SK-N-SH (cell line): ENCODE measurements around the gene TTC39B. TPM values are rescaled to one million over a fixed set of nuclear protein-coding genes. Genes with fewer than 3 reads are reported as not detected.
A peak's percentile ranks its signal among the peaks of the same experiment; 100 is the strongest.

Source experiments
- CTCF ChIA-PET: fragments of 300-600, 350-600 bp; formaldehyde crosslinking; extraction: SDS; loops from one replicate; lab custom pipeline; 2021; lab: Yijun Ruan, JAX
- POLR2A ChIA-PET: fragments of 350-600 bp; sonication (Branson Sonifier 250); formaldehyde crosslinking; extraction: SDS; loops from one replicate; lab custom pipeline; 2020; ENCODE audit warnings: antibody characterized with exemption, inconsistent platforms; lab: Yijun Ruan, JAX
- DNase-seq: peaks from one replicate; pipeline ENCODE4 v3.0.0; 2012
- H2AFZ ChIP-seq: fragments of 200-600 bp; sonication (generic); 2 replicates; pipeline ENCODE4 v1.8.1; 2016; ENCODE audit warnings: antibody characterized with exemption, mild to moderate bottlenecking, low read depth
- H3F3A ChIP-seq: fragments of 200-600 bp; sonication (generic); replicated peaks from 2 replicates; pipeline ENCODE3; 2016; ENCODE audit warnings: antibody characterized with exemption, mild to moderate bottlenecking; ENCODE audit not compliant: insufficient read depth
- H3K27ac ChIP-seq, 2 experiments: fragments of 200-500 bp in 1 of 2; fragments of 200-600 bp in 1 of 2; sonication (Bioruptor generic) in 1 of 2; sonication (generic), shearing (Covaris generic) in 1 of 2; 2 replicates each; pipeline versions ENCODE4 v1.5.1 to v1.6.1; 2014 to 2016; ENCODE audit warnings: low read depth in 2 of 2, inconsistent platforms in 1 of 2, low read length in 1 of 2, mild to moderate bottlenecking in 1 of 2, mixed read lengths in 1 of 2
- H3K27me3 ChIP-seq: fragments of 200-600 bp; sonication (generic), shearing (Covaris generic); 2 replicates; pipeline ENCODE4 v1.6.1; 2016; ENCODE audit warnings: mixed run types; ENCODE audit not compliant: insufficient read depth
- H3K36me3 ChIP-seq, 2 experiments: fragments of 200-500 bp in 1 of 2; fragments of 200-600 bp in 1 of 2; sonication (Bioruptor generic) in 1 of 2; sonication (generic) in 1 of 2; replicated peaks in 1 of 2; 2 replicates each; pipeline versions ENCODE3 to v1.5.1; 2014 to 2016; ENCODE audit warnings: low read length in 1 of 2, mild to moderate bottlenecking in 1 of 2; ENCODE audit not compliant: insufficient read depth in 2 of 2, control insufficient read depth in 1 of 2
- H3K4me1 ChIP-seq, 2 experiments: fragments of 200-500 bp in 1 of 2; fragments of 200-600 bp in 1 of 2; sonication (Bioruptor generic) in 1 of 2; sonication (generic), shearing (Covaris generic) in 1 of 2; 2 replicates each; pipeline versions ENCODE4 v1.5.1 to v1.6.1; 2014 to 2016; ENCODE audit warnings: low read depth in 1 of 2, low read length in 1 of 2, mixed run types in 1 of 2; ENCODE audit not compliant: insufficient read depth in 2 of 2, control insufficient read depth in 1 of 2
- H3K4me2 ChIP-seq: fragments of 200-600 bp; sonication (generic), shearing (Covaris generic); 2 replicates; pipeline ENCODE4 v1.6.1; 2017; ENCODE audit warnings: mixed run types
- H3K4me3 ChIP-seq, 2 experiments: fragments of 200-500 bp in 1 of 2; fragments of 200-600 bp in 1 of 2; sonication (Bioruptor generic) in 1 of 2; sonication (generic), shearing (Covaris generic) in 1 of 2; 2 replicates each; pipeline versions ENCODE4 v1.5.1 to v1.8.1; 2014 to 2016; ENCODE audit warnings: low read depth in 2 of 2, inconsistent platforms in 1 of 2, low read length in 1 of 2, mild to moderate bottlenecking in 1 of 2, mixed read lengths in 1 of 2, moderate library complexity in 1 of 2
- H3K79me2 ChIP-seq: fragments of 200-600 bp; sonication (generic); 2 replicates; pipeline ENCODE4 v1.8.1; 2017; ENCODE audit warnings: mild to moderate bottlenecking; ENCODE audit not compliant: insufficient read depth
- H3K9ac ChIP-seq: fragments of 200-600 bp; sonication (generic); 2 replicates; pipeline ENCODE4 v1.6.1; 2017; ENCODE audit warnings: mixed run types
- H3K9me2 ChIP-seq: fragments of 200-600 bp; sonication (generic); 2 replicates; pipeline ENCODE4 v1.6.1; 2017; ENCODE audit warnings: mixed run types
- H3K9me3 ChIP-seq: fragments of 200-600 bp; sonication (generic); 2 replicates; pipeline ENCODE4 v1.6.1; 2017; ENCODE audit warnings: mixed run types, mild to moderate bottlenecking, moderate library complexity
- H4K20me1 ChIP-seq: fragments of 200-600 bp; sonication (generic); 2 replicates; pipeline ENCODE4 v1.6.1; 2017; ENCODE audit warnings: mild to moderate bottlenecking, mixed run types; ENCODE audit not compliant: insufficient read depth
- EP300 ChIP-seq, 2 experiments: IDR thresholded peaks; 2 replicates each; pipeline versions ENCODE4 v1.4.0 to v1.6.1; 2012; ENCODE audit warnings: borderline replicate concordance in 1 of 2, low read depth in 1 of 2, low read length in 1 of 2
- GABPA ChIP-seq: IDR thresholded peaks from 2 replicates; pipeline ENCODE4 v1.4.0; 2012; ENCODE audit warnings: low read depth, mild to moderate bottlenecking
- GATA2 ChIP-seq: sonication (generic); formaldehyde crosslinking; IDR thresholded peaks from 2 replicates; pipeline ENCODE4 v1.5.0; 2020; ENCODE audit warnings: mild to moderate bottlenecking, missing genetic modification reagents
- NFIC ChIP-seq: IDR thresholded peaks from 2 replicates; pipeline ENCODE4 v1.4.0; 2012; ENCODE audit warnings: borderline replicate concordance
- NRF1 ChIP-seq: IDR thresholded peaks from 2 replicates; pipeline ENCODE4 v1.6.1; 2012; ENCODE audit warnings: low read depth, mild to moderate bottlenecking, low read length
- RCOR1 ChIP-seq: fragments of 150-350 bp; IDR thresholded peaks from 2 replicates; pipeline ENCODE4 v1.6.1; 2017; ENCODE audit warnings: antibody characterized with exemption, low read length
- RFX5 ChIP-seq: IDR thresholded peaks from 2 replicates; pipeline ENCODE4 v1.6.1; 2012; ENCODE audit warnings: mild to moderate bottlenecking, improper control_type of control experiment, low read length
- RXRA ChIP-seq: IDR thresholded peaks from 2 replicates; pipeline ENCODE4 v1.4.0; 2012; ENCODE audit warnings: low read depth, mild to moderate bottlenecking, borderline replicate concordance
- TEAD4 ChIP-seq: IDR thresholded peaks from 2 replicates; pipeline ENCODE4 v1.4.0; 2012; ENCODE audit warnings: mild to moderate bottlenecking, borderline replicate concordance; ENCODE audit not compliant: insufficient read depth
- WGBS: methylation state at CpG from one replicate; pipeline ENCODE4 v1.1.6; 2017; ENCODE audit warnings: low lambda C conversion rate; 5-methylcytosine and 5-hydroxymethylcytosine counted together
- polyA plus RNA-seq, 3 experiments: library from polyadenylated mRNA; depleted of rRNA; stranded (reverse); fragments of >200 nt; gene quantifications; 2 replicates each; pipeline ENCODE4 v1.2.3, GENCODE V29; 2012
- TF ChIP-seq, protein P1 (sequence below): fragments of 150-350 bp; IDR thresholded peaks from 2 replicates; pipeline ENCODE4 v1.6.1; 2017; ENCODE audit warnings: antibody characterized with exemption, low read length, low read depth, borderline replicate concordance

Gene TTC39B
- polyA plus RNA-seq, 1 of the 3 experiments (the other 2 are of a cell fraction) = 0.54 TPM

DNA sequence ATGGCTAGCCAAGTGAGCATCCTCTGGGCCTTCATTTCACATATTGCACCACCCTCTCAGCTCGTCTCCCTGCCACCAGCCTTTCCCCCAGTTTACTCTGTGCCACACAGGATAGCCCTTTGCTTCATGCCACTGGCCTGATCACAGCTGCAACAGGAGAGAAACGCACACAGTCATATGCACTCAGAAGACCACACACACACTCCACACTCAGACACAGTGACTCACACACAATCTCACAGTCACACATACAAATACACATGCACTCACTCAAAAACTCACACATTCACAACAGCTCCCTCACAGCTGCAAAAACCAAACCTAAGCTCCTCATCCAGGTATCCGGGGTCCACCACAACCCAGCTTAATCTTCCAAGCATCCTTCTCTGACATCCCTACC lies 38.7 kb downstream of the TTC39B start:
- no peak overlapping the region for H3K27ac ChIP-seq
- no peak overlapping the region for H3K4me3 ChIP-seq
- no peak overlapping the region for H3K4me2 ChIP-seq
- H3K27me3 ChIP-seq = no peaks in the 10 kb centered on the region
- no peaks in the 10 kb centered on the region for H4K20me1 ChIP-seq
- TF ChIP-seq GABPA = no peak
- DNase-seq = no peak
- no peaks in the 10 kb centered on the region for H3K9me2 ChIP-seq
- H3K79me2 ChIP-seq = no peaks in the 10 kb centered on the region
- peaks cover 0 to 6% of the 10 kb centered on the region in 2 experiments; a peak in 1 of 4 replicates for H3K4me1 ChIP-seq
- H3K9me3 ChIP-seq = no peaks in the 10 kb centered on the region
- H3F3A ChIP-seq = no peaks in the 10 kb centered on the region
- WGBS = 79% methylated on average over 3 of the region's 3 CpGs
- H3K9ac ChIP-seq = no peak overlapping the region
- no peaks in the 10 kb centered on the region for H3K36me3 ChIP-seq
- H2AFZ ChIP-seq = no peak overlapping the region
- ChIA-PET CTCF (interaction anchor here (2.0 to 2.1 kb wide), 2 partner anchors 9 to 339 kb away, joined by 6 to 9 read pairs; no protein-coding TSS in a partner anchor), POLR2A (no interaction called here)

DNA sequence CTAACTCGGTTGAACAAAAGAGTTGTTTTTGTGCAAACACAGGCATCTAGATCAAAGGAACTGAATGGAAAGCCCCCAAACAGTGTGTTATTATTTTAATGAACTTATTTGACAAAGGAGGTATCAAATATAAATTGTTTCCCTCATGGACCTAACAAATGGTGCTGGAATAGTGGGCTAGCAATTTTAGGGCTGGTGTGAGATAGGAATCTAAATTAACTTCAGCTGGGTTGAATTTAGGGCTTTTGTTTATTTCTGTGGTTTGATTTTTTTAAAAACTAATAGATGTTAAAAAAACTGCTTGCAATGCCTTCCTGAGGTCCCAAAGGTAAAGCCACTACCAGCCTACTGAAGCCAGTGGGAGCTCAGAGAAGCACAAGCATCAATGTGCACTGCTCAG lies 42.1 kb downstream of the TTC39B start:
- no peaks in the 10 kb centered on the region for H4K20me1 ChIP-seq
- DNase-seq = peak; percentile 37
- H2AFZ ChIP-seq = no peak overlapping the region
- H3K9me2 ChIP-seq = no peaks in the 10 kb centered on the region
- ChIA-PET CTCF (interaction anchor here (1.4 kb wide), 1 partner anchor 13 kb away, joined by 4 read pairs; no protein-coding TSS in a partner anchor), POLR2A (no interaction called here)
- H3K79me2 ChIP-seq = no peaks in the 10 kb centered on the region
- H3K4me3 ChIP-seq = no peak overlapping the region
- peak overlapping the region in 1 of 2 experiments; percentile 35; a peak in 1 of 4 replicates for H3K27ac ChIP-seq
- H3K4me2 ChIP-seq = no peak overlapping the region
- peak; percentile 54 for TF ChIP-seq GATA2
- TF ChIP-seq RCOR1 = no peak
- no peak overlapping the region for H3K9ac ChIP-seq
- H3K36me3 ChIP-seq = no peaks in the 10 kb centered on the region
- H3K4me1 ChIP-seq = peaks cover 0 to 6% of the 10 kb centered on the region in 2 experiments; a peak in 2 of 4 replicates
- WGBS = 94% methylated on average over 1 of the region's 1 CpG
- H3K9me3 ChIP-seq = no peaks in the 10 kb centered on the region
- H3K27me3 ChIP-seq = no peaks in the 10 kb centered on the region
- no peaks in the 10 kb centered on the region for H3F3A ChIP-seq

DNA sequence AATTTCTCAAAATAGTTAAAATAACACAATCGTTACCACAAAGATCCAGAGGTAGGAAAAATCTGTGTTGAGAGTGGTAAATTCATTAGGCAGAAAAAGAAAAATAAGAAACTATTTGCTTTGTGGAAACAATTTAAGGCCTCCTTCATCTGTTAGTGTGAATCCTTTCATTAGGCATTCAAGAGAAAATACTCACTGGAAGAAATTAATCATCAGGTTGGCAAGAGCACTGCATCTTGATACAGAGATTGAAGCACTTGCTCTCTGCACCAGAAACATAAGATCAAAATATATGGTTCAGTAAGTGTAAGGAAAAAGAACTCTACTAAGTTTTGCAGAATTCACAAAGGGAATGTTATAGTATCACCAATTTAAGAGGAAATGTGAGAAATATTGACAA lies 44.4 kb downstream of the TTC39B start:
- DNase-seq = no peak
- 94% methylated on average over 1 of the region's 1 CpG for WGBS
- CTCF ChIA-PET = no interaction called here

More for the DNA sequence above, 44.4 kb downstream of the TTC39B start:
- Histone ChIP-seq H3K4me2 (no peak overlapping the region), H3K27me3 (no peaks in the 10 kb centered on the region), H3K36me3 (no peaks in the 10 kb centered on the region), H3K4me3 (no peak overlapping the region), H2AFZ (no peak overlapping the region), H3K27ac (no peak overlapping the region), H3K9me3 (no peaks in the 10 kb centered on the region), H4K20me1 (no peaks in the 10 kb centered on the region), H3K4me1 (peaks cover 0 to 6% of the 10 kb centered on the region in 2 experiments; a peak in 2 of 4 replicates), H3F3A (no peaks in the 10 kb centered on the region), H3K9me2 (no peaks in the 10 kb centered on the region), H3K79me2 (no peaks in the 10 kb centered on the region), H3K9ac (no peak overlapping the region)
- TF ChIP-seq RXRA (no peak), NRF1 (no peak), RFX5 (no peak), NFIC (no peak), TEAD4 (no peak), EP300 (IDR thresholded peaks at IDR 0.05; ENCODE audit: borderline replicate concordance in 1 of 2, low read depth in 1 of 2, low read length in 1 of 2) (no peak)
- TF ChIP-seq, protein P1, sequence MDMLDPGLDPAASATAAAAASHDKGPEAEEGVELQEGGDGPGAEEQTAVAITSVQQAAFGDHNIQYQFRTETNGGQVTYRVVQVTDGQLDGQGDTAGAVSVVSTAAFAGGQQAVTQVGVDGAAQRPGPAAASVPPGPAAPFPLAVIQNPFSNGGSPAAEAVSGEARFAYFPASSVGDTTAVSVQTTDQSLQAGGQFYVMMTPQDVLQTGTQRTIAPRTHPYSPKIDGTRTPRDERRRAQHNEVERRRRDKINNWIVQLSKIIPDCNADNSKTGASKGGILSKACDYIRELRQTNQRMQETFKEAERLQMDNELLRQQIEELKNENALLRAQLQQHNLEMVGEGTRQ = no peak
- POLR2A ChIA-PET = no interaction called here
